K562 (cell line): ENCODE results near the gene HYI. TPM values are rescaled to one million over a fixed set of nuclear protein-coding genes. Genes with fewer than 3 reads are reported as not detected.

Experiments used
- BCL6 ChIP-seq: fragments of 250-450 bp; sonication (Bioruptor Pico); IDR thresholded peaks from 2 replicates; pipeline ENCODE4 v1.4.0; 2020
- BHLHE40 ChIP-seq: IDR thresholded peaks from 2 replicates; pipeline ENCODE4 v1.6.1; 2011; ENCODE audit warnings: low read length, improper control_type of control experiment
- CBX1 ChIP-seq: sonication (generic); IDR thresholded peaks from 2 replicates; pipeline ENCODE4 v1.6.1; 2016; ENCODE audit warnings: antibody characterized with exemption, low read depth, mild to moderate bottlenecking
- E2F3 ChIP-seq: fragments of 250-450 bp; sonication (Bioruptor Pico); IDR thresholded peaks from 2 replicates; pipeline ENCODE4 v1.4.0; 2020; ENCODE audit warnings: mild to moderate bottlenecking
- GABPA ChIP-seq: fragments of 200-800 bp; sonication (Bioruptor generic); conservative IDR thresholded peaks from 2 replicates; pipeline ENCODE4 v1.6.1; 2016; ENCODE audit warnings: low read depth, missing genetic modification characterization, missing compliant biosample characterization
- HMG20A ChIP-seq: fragments of 450-650 bp; formaldehyde crosslinking; conservative IDR thresholded peaks from 2 replicates; pipeline ENCODE4 v1.4.0; 2020; ENCODE audit warnings: mild to moderate bottlenecking, mixed read lengths
- MCM2 ChIP-seq: fragments of 450-650 bp; IDR thresholded peaks from 2 replicates; pipeline ENCODE4 v1.6.1; 2017; ENCODE audit warnings: low read depth, mild to moderate bottlenecking
- POLR2AphosphoS5 ChIP-seq: IDR thresholded peaks from 2 replicates; pipeline ENCODE4 v1.6.1; 2011; ENCODE audit warnings: mild to moderate bottlenecking, low read depth, low read length, moderate library complexity; ENCODE audit not compliant: control insufficient read depth, insufficient read depth
- SMAD1 ChIP-seq: fragments of 150-350 bp; IDR thresholded peaks from 2 replicates; pipeline ENCODE4 v1.6.1; 2014; ENCODE audit warnings: low read length, low read depth; ENCODE audit not compliant: partially characterized antibody
- SRSF7 ChIP-seq: fragments of 200-400 bp; formaldehyde crosslinking; optimal IDR thresholded peaks from 2 replicates; pipeline ENCODE3; 2017; ENCODE audit warnings: mild to moderate bottlenecking, low read depth, low read length
- TAL1 ChIP-seq: fragments of 450-650 bp; IDR thresholded peaks from 2 replicates; pipeline ENCODE4 v1.6.1; 2016; ENCODE audit warnings: mild to moderate bottlenecking
- ZNF41 ChIP-seq: fragments of 250-450 bp; sonication (Bioruptor Pico); conservative IDR thresholded peaks from 2 replicates; pipeline ENCODE4 v1.4.0; 2020; ENCODE audit warnings: mild to moderate bottlenecking
- ZNF445 ChIP-seq: fragments of 250-450 bp; sonication (Bioruptor Pico); IDR thresholded peaks from 2 replicates; pipeline ENCODE4 v1.4.0; 2020; ENCODE audit warnings: low read depth, mild to moderate bottlenecking, moderate library complexity
- ZNF76 ChIP-seq: fragments of 250-450 bp; sonication (Bioruptor Pico); IDR thresholded peaks from 2 replicates; pipeline ENCODE4 v1.4.0; 2020; ENCODE audit warnings: mild to moderate bottlenecking, moderate library complexity, borderline replicate concordance
- polyA plus RNA-seq, 8 experiments: library from polyadenylated mRNA; depleted of rRNA in 4 of 8; stranded (reverse) in 5 of 8; unstranded in 3 of 8; fragments of >200 nt; fragmentation: Nextera tagmentation in 2 of 8; fragmentation: Illumina TruSeq in 1 of 8; extraction: Ambion mirVana in 2 of 8; extraction: Trizol in 1 of 8; gene quantifications; 2 replicates each; pipeline versions ENCODE4 v1.2.1 to v1.2.3, GENCODE V29; 2011 to 2014; ENCODE audit warnings: inconsistent platforms in 1 of 8, missing spikeins in 1 of 8
- total RNA-seq, 7 experiments: library from RNA; depleted of rRNA in 6 of 7; stranded (reverse); fragments of >200 nt in 6 of 7; fragmentation: Illumina TruSeq in 2 of 7; extraction: Trizol in 2 of 7; gene quantifications; 2 replicates each; pipeline versions ENCODE4 v1.2.1 to v1.2.3, GENCODE V29; 2011 to 2021; ENCODE audit warnings: low replicate concordance in 1 of 7
- TF ChIP-seq, protein P1 (sequence below): fragments of 450-650 bp; IDR thresholded peaks from 2 replicates; pipeline ENCODE4 v1.6.1; 2017; ENCODE audit warnings: antibody characterized with exemption
- TF ChIP-seq, protein P2 (sequence below): fragments of 250-450 bp; sonication (Bioruptor Pico); IDR thresholded peaks from 2 replicates; pipeline ENCODE4 v1.5.0; 2021
- TF ChIP-seq, protein P3 (sequence below): IDR thresholded peaks from 2 replicates; pipeline ENCODE4 v1.6.1; 2011; ENCODE audit not compliant: insufficient read length; ENCODE audit errors: extremely low read depth
- TF ChIP-seq, protein P4 (sequence below): sonication (generic); formaldehyde crosslinking; IDR thresholded peaks from 2 replicates; pipeline ENCODE4 v1.8.1; 2023; ENCODE audit warnings: mild to moderate bottlenecking, missing genetic modification reagents, moderate library complexity
- TF ChIP-seq, protein P5 (sequence below): fragments of 450-650 bp; IDR thresholded peaks from 2 replicates; pipeline ENCODE4 v1.6.1; 2018; ENCODE audit warnings: mild to moderate bottlenecking, low read depth; ENCODE audit not compliant: partially characterized antibody
- TF ChIP-seq, protein P6 (sequence below): fragments of 450-650 bp; IDR thresholded peaks from 2 replicates; pipeline ENCODE4 v1.6.1; 2016; ENCODE audit warnings: mild to moderate bottlenecking

The HYI gene
- total and polyA plus RNA-seq, 9 of the 15 experiments (the other 6 are each of a cell fraction or from before 2014, with no cell fraction given): 0.04 to 4.1 (median 1.4) TPM; not detected in 1

DNA sequence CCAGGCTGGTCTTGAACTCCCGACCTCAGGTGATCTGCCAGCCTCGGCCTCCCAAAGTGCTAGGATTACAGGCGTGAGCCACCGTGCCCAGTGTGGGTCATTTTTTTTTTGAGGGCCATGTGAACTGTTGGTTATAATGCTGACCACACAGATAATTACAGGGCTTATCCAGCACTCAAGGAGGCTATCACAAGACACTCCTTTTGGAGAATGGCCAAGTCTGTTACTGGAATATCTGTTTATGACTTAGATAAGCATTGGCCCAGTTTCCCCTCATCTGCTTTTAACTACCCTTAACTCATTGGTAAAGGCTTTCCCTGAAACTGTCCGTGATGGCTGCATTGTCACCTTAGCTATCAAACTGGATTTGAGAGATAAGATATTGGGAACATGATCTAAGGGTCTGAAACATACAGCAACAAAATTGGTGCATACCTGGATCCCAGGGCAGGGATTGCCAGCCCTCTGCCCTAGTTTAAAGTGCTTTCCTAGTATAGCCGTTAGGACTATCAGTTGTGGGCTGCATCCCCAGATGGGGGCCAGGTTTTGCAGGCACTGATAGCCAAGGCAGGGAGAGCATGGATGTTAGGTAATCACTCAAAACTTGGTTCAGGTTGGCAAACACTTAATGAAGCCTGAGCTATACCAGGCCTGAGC, 48.4 kb downstream of the HYI start (continued):
- TF ChIP-seq ZNF445 (CRISPR knock-in tag): no peak
- TF ChIP-seq, protein P1, sequence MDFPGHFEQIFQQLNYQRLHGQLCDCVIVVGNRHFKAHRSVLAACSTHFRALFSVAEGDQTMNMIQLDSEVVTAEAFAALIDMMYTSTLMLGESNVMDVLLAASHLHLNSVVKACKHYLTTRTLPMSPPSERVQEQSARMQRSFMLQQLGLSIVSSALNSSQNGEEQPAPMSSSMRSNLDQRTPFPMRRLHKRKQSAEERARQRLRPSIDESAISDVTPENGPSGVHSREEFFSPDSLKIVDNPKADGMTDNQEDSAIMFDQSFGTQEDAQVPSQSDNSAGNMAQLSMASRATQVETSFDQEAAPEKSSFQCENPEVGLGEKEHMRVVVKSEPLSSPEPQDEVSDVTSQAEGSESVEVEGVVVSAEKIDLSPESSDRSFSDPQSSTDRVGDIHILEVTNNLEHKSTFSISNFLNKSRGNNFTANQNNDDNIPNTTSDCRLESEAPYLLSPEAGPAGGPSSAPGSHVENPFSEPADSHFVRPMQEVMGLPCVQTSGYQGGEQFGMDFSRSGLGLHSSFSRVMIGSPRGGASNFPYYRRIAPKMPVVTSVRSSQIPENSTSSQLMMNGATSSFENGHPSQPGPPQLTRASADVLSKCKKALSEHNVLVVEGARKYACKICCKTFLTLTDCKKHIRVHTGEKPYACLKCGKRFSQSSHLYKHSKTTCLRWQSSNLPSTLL: no peak
- TF ChIP-seq ZNF41: no peak
- TF ChIP-seq, protein P2, sequence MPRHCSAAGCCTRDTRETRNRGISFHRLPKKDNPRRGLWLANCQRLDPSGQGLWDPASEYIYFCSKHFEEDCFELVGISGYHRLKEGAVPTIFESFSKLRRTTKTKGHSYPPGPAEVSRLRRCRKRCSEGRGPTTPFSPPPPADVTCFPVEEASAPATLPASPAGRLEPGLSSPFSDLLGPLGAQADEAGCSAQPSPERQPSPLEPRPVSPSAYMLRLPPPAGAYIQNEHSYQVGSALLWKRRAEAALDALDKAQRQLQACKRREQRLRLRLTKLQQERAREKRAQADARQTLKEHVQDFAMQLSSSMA (CRISPR knock-in tag): no peak
- TF ChIP-seq E2F3: no peak
- TF ChIP-seq, protein P3, sequence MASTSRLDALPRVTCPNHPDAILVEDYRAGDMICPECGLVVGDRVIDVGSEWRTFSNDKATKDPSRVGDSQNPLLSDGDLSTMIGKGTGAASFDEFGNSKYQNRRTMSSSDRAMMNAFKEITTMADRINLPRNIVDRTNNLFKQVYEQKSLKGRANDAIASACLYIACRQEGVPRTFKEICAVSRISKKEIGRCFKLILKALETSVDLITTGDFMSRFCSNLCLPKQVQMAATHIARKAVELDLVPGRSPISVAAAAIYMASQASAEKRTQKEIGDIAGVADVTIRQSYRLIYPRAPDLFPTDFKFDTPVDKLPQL: no peak
- no peak for TF ChIP-seq MCM2
- TF ChIP-seq HMG20A (CRISPR knock-in tag): no peak
- 0 out of 2 replicates have a peak, but pooled peaks have one; percentile 32 for TF ChIP-seq POLR2AphosphoS5
- TF ChIP-seq, protein P4, sequence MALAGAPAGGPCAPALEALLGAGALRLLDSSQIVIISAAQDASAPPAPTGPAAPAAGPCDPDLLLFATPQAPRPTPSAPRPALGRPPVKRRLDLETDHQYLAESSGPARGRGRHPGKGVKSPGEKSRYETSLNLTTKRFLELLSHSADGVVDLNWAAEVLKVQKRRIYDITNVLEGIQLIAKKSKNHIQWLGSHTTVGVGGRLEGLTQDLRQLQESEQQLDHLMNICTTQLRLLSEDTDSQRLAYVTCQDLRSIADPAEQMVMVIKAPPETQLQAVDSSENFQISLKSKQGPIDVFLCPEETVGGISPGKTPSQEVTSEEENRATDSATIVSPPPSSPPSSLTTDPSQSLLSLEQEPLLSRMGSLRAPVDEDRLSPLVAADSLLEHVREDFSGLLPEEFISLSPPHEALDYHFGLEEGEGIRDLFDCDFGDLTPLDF (CRISPR knock-in tag): 0 out of 2 replicates have a peak, but pooled peaks have one; percentile 31
- TF ChIP-seq BHLHE40: peak; percentile 62; the same call in 1 of the 2 replicates
- no peak for TF ChIP-seq SRSF7
- no peak for TF ChIP-seq ZNF76 (CRISPR knock-in tag)
- peak; percentile 45 for TF ChIP-seq SMAD1
- TF ChIP-seq BCL6: no peak
- TF ChIP-seq, protein P5, sequence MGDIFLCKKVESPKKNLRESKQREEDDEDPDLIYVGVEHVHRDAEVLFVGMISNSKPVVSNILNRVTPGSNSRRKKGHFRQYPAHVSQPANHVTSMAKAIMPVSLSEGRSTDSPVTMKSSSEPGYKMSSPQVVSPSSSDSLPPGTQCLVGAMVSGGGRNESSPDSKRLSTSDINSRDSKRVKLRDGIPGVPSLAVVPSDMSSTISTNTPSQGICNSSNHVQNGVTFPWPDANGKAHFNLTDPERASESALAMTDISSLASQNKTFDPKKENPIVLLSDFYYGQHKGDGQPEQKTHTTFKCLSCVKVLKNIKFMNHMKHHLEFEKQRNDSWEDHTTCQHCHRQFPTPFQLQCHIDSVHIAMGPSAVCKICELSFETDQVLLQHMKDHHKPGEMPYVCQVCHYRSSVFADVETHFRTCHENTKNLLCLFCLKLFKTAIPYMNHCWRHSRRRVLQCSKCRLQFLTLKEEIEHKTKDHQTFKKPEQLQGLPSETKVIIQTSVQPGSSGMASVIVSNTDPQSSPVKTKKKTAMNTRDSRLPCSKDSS: no peak
- peak; percentile 87 for TF ChIP-seq TAL1
- TF ChIP-seq, protein P6, sequence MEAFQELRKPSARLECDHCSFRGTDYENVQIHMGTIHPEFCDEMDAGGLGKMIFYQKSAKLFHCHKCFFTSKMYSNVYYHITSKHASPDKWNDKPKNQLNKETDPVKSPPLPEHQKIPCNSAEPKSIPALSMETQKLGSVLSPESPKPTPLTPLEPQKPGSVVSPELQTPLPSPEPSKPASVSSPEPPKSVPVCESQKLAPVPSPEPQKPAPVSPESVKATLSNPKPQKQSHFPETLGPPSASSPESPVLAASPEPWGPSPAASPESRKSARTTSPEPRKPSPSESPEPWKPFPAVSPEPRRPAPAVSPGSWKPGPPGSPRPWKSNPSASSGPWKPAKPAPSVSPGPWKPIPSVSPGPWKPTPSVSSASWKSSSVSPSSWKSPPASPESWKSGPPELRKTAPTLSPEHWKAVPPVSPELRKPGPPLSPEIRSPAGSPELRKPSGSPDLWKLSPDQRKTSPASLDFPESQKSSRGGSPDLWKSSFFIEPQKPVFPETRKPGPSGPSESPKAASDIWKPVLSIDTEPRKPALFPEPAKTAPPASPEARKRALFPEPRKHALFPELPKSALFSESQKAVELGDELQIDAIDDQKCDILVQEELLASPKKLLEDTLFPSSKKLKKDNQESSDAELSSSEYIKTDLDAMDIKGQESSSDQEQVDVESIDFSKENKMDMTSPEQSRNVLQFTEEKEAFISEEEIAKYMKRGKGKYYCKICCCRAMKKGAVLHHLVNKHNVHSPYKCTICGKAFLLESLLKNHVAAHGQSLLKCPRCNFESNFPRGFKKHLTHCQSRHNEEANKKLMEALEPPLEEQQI: no peak
- no peak for TF ChIP-seq CBX1
- TF ChIP-seq GABPA (tag): no peak
